ENCODE results near the gene QARS1. TPM values are rescaled to one million over a fixed set of nuclear protein-coding genes. Genes with fewer than 3 reads are reported as not detected.

QARS1 gene
- total RNA-seq (2022; extraction: Qiagen RNA extraction) = 123 to 155 TPM (median 147 TPM) in 5 replicates

DNA sequence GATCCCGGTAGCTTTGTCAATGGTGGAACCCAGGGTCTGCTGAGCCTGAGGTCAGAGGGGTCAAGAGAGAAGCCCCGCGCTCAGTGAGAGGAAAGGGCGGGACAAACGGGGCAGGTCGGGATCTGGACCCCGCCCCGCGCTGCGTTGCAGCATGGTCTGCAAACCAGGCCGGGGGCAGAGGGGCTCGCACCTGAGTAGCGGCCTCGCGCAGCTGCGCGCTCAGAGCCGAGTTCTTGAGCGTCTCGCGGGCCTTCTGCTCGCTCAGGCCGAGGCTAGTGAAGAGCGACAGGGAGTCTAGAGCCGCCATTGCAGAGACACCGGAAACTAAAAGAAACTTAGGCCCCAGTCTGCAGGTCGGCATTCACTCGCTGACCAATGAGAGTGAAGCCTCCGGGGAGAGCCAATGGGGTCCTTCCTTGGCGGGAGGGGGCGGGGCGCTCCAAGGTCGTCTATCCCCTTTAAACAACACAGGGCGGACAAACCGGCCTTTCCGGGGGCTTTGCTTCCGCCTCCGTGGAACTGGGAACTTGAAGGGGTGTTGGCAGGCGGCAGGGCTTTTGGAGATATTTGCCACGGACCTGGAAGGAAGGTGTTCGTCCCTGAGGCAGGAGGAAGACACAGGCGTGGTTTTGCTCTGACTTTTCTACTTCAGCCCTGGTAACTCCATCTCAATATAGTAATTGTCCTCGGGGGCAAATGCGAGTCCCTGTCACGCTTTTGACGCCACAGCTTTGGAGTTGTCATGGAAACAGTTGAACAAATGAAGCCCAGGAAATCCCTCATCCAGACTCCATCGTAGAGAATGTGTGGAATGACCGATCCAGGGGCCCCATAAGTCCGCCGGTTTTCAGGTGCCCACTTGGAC, at the start of gene QARS1:
Gene QARS1 (minus strand): TSS at position 331 of the 865 bp plus-strand sequence. CDS start 24 bp downstream, at position 307.

DNA sequence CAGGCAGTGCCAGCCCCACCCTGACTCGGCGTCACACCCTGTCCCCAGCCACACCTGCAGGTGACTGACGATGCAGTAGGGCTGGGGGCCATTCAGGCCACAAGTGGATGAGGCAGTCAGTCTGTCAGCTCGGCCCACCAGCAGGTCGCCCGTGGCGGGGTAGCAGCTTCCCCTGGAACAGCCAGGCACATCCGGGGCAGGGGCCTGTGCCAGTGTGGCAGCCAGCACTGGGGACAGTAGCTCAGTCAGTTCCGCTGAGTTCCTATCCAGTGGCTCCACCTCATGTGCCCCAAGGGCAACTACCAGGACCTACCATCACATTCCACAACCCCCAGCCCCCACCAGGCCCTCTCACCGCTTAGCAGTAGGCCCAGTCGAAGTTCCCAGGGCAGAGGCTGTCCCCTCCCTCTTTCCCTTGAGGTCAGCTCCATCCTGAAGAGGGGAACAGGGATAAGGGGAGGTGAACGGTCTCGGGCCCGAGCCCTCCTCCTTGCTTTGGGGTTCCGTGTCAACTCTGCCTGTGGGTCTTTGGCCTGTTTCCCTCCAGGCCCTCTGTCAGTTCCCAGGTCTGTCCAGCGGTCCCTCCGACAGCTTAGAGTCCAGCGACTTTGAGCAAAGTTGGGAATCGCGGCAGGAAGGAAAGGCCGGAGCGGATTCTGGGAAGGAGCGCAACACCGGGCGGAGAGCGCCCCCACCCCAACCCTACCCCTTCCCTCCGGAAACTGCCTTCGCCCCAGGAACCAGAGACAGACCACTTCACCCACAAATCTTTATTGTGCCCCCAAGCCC, 28.1 kb upstream of the QARS1 start, which contains the start of gene LAMB2:
Gene LAMB2 (minus strand): TSS at position 614 of the 789 bp plus-strand sequence. CDS start 183 bp downstream, at position 431.

DNA sequence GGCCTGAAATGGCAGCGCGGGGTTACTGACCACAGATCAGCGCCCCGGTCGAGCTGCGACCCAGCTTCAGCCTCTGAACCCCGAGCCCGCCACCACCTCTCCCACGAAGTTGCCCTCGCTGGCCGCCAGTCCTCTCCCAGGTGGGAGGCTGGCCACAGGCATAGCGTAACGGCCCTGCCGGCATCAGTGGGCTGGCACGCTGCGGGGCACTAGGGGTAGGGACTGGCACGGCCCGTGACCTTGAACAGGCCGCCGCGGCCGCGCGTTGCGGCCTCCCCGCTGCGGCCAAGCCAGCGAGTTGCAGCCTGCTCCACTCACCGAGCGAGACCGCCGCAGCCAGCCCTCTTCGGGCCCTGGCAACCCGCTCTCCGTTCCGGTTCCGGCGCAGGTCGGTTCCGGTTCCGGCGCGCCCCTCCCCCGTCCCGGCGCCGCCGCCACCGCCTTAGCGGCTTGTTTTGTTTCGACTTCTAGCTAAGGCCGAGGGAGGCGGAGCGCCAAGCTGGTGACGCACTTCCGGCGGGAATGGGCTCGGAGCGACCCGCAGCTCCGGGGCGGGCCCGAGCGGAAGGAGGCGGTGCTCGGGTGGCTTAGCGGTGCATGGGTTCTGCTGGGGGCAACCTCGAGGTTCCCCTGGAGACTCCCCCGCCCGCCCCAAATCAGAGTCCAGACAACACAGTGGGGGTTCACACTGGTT, 16.0 kb upstream of the QARS1 start, which contains the start of gene USP19:
Gene USP19 (minus strand): TSS at position 386 of the 694 bp plus-strand sequence. CDS start 1,678 bp downstream, outside the sequence.

DNA sequence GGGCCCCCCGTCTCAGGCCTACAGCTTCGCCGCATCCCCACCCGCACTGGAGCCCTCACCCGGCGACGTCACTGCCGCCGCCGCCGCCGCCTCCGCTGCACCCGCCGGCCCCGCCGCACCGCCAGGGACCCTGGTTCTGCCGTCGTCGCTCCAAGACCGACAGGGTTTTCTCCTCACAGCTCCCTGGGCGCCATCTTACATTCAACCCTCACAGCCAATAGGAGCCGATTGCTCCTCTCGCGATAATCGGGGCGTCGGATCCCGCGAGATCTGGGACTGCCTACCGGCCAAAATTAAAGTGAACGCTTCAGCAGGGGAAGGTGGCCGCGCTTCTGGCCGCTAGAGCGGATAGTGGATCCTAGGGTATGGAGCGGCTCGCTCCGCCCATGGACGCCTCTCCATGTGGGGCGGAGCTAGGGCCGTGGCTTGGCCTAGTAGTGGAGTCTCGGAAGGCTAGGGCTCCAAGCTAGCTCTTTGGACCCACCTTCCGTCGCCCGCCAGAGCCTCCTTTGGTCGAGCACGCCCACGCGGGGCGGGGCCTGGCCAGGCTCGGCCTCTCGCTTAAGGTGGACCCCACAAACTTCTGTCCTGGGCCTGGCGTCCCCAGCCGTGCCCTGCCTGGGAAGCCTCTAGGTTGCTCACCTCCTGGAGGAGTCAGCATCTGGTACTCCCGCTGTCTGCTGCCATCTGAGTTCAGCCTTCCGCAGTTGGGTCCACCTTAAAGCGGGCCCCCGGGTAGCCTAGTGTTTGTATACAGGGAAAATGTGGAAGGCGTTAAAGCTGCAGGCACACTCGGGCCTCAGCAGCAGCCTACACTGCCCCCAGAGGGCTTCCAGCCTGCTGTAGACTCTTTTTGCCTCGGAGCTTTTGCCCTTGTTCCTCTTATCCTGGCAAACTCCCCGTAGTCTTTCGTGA, 10.4 kb downstream of the QARS1 start, which contains the start of gene QRICH1:
Gene QRICH1 (minus strand): TSS at position 219 of the 915 bp plus-strand sequence. CDS start 17,054 bp downstream, outside the sequence.

Other genes starting within 250 kb of the QARS1 start
- 10.5 to 12.0 TPM (median 11.2 TPM) in 5 replicates for gene SLC25A20, start 205.9 kb downstream of the QARS1 start, total RNA-seq (2022; extraction: Qiagen RNA extraction)
- gene ARIH2, start 185.9 kb downstream of the QARS1 start, total RNA-seq (2022; extraction: Qiagen RNA extraction) = 56.2 to 63.6 TPM (median 57.0 TPM) in 5 replicates
- gene P4HTM, start 114.5 kb downstream of the QARS1 start, total RNA-seq (2022; extraction: Qiagen RNA extraction) = 12.4 to 21.3 TPM (median 19.6 TPM) in 5 replicates
- 60.5 to 79.4 TPM (median 74.0 TPM) in 5 replicates for gene WDR6, start 97.4 kb downstream of the QARS1 start, total RNA-seq (2022; extraction: Qiagen RNA extraction)
- gene DALRD3, start 86.2 kb downstream of the QARS1 start, total RNA-seq (2022; extraction: Qiagen RNA extraction) = 18.4 to 26.9 TPM (median 25.6 TPM) in 5 replicates
- 55.1 to 94.9 TPM (median 94.0 TPM) in 5 replicates for gene NDUFAF3, start 82.6 kb downstream of the QARS1 start, total RNA-seq (2022; extraction: Qiagen RNA extraction)
- gene IMPDH2, start 75.4 kb downstream of the QARS1 start, total RNA-seq (2022; extraction: Qiagen RNA extraction) = 152 to 164 TPM (median 157 TPM) in 5 replicates
- 37.2 to 41.5 TPM (median 37.6 TPM) in 5 replicates for gene QRICH1, start 10.7 kb downstream of the QARS1 start, total RNA-seq (2022; extraction: Qiagen RNA extraction)
- gene USP19, start 16.1 kb upstream of the QARS1 start, total RNA-seq (2022; extraction: Qiagen RNA extraction) = 18.7 to 26.6 TPM (median 25.1 TPM) in 5 replicates
- 80.0 to 111 TPM (median 107 TPM) in 5 replicates for gene LAMB2, start 28.3 kb upstream of the QARS1 start, total RNA-seq (2022; extraction: Qiagen RNA extraction)
- gene CCDC71, start 61.6 kb upstream of the QARS1 start, total RNA-seq (2022; extraction: Qiagen RNA extraction) = 12.1 to 15.3 TPM (median 14.5 TPM) in 5 replicates
- gene KLHDC8B, start 66.8 kb upstream of the QARS1 start, total RNA-seq (2022; extraction: Qiagen RNA extraction) = 4.3 to 6.4 TPM (median 5.5 TPM) in 5 replicates
- 1.5 to 2.2 TPM (median 1.9 TPM) in 5 replicates for gene C3orf62, start 172.5 kb upstream of the QARS1 start, total RNA-seq (2022; extraction: Qiagen RNA extraction)
- 10.3 to 14.8 TPM (median 13.2 TPM) in 5 replicates for gene USP4, start 235.3 kb upstream of the QARS1 start, total RNA-seq (2022; extraction: Qiagen RNA extraction)

All from A549 treated with CORT108297 at 1 μM for 4 hours (cell line).